HepG2 (cell line): Measurements from ENCODE around the gene NSD1. TPM values are rescaled to one million over a fixed set of nuclear protein-coding genes. Genes with fewer than 3 reads are reported as not detected.

Experiments
- MED8 ChIP-seq: sonication (generic); formaldehyde crosslinking; IDR thresholded peaks from 2 replicates; pipeline ENCODE4 v1.8.1; 2023; ENCODE audit warnings: mild to moderate bottlenecking, missing genetic modification reagents; ENCODE audit not compliant: insufficient replicate concordance
- SOX6 ChIP-seq, 2 experiments: fragments of 450-650 bp in 1 of 2; sonication (generic) in 1 of 2; formaldehyde crosslinking in 1 of 2; IDR thresholded peaks; 2 replicates each; pipeline versions ENCODE4 v1.4.0 to v1.6.1; 2017 to 2020; ENCODE audit warnings: antibody characterized with exemption in 1 of 2, mild to moderate bottlenecking in 1 of 2, missing genetic modification reagents in 1 of 2
- U2AF1 ChIP-seq: fragments of 200-400 bp; formaldehyde crosslinking; optimal IDR thresholded peaks from 2 replicates; pipeline ENCODE3; 2017; ENCODE audit warnings: mild to moderate bottlenecking, low read depth, low read length
- polyA plus RNA-seq, 8 experiments: library from polyadenylated mRNA; depleted of rRNA in 3 of 8; stranded (reverse) in 7 of 8; unstranded in 1 of 8; fragments of >200 nt; fragmentation: Illumina TruSeq in 4 of 8; extraction: Trizol in 4 of 8; gene quantifications; 2 replicates each; pipeline versions ENCODE4 v1.2.1 to v1.2.3, GENCODE V29; 2011 to 2016; ENCODE audit warnings: low read depth in 4 of 8, missing spikeins in 1 of 8, mixed read lengths in 1 of 8; ENCODE audit not compliant: insufficient read depth in 1 of 8
- total RNA-seq, 5 experiments: library from RNA; depleted of rRNA; stranded (reverse); fragments of >200 nt; fragmentation: Illumina TruSeq; extraction: Trizol; gene quantifications; 2 replicates each; pipeline ENCODE4 v1.2.3, GENCODE V29; 2016; ENCODE audit warnings: low read depth in 1 of 5
- TF ChIP-seq, protein P1 (sequence below): sonication (generic); formaldehyde crosslinking; IDR thresholded peaks from 2 replicates; pipeline ENCODE4 v1.4.0; 2020; ENCODE audit warnings: mild to moderate bottlenecking, missing genetic modification reagents, borderline replicate concordance
- TF ChIP-seq, protein P2 (sequence below): sonication (generic); formaldehyde crosslinking; IDR thresholded peaks from 2 replicates; pipeline ENCODE4 v1.4.0; 2020; ENCODE audit warnings: missing genetic modification reagents, borderline replicate concordance

NSD1 gene
- total and polyA plus RNA-seq, 2 of the 13 experiments (the other 11 are each of a cell fraction or from before 2014, with no cell fraction given), result 0.01 to 0.09 TPM

DNA sequence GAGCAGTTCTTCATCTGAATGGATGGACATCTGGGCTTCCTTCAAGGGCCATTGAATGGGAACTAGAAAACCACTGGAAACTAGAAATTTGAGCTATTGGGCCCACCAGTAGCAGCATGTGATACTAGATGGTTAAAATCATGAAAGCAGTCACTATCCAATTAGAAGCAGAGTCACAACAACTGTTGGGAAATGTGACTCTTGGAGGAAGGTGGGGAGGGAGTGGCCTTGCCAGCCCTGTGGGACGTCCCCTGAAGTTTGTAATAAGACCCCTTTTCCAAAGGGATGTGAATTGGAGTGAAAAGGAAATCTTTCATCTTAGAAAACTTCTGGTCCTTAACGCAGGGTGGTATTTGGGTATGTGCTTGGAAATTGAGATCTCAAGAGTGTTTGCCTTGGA, 164.3 kb downstream of the NSD1 start (continued):
- TF ChIP-seq, protein P1, sequence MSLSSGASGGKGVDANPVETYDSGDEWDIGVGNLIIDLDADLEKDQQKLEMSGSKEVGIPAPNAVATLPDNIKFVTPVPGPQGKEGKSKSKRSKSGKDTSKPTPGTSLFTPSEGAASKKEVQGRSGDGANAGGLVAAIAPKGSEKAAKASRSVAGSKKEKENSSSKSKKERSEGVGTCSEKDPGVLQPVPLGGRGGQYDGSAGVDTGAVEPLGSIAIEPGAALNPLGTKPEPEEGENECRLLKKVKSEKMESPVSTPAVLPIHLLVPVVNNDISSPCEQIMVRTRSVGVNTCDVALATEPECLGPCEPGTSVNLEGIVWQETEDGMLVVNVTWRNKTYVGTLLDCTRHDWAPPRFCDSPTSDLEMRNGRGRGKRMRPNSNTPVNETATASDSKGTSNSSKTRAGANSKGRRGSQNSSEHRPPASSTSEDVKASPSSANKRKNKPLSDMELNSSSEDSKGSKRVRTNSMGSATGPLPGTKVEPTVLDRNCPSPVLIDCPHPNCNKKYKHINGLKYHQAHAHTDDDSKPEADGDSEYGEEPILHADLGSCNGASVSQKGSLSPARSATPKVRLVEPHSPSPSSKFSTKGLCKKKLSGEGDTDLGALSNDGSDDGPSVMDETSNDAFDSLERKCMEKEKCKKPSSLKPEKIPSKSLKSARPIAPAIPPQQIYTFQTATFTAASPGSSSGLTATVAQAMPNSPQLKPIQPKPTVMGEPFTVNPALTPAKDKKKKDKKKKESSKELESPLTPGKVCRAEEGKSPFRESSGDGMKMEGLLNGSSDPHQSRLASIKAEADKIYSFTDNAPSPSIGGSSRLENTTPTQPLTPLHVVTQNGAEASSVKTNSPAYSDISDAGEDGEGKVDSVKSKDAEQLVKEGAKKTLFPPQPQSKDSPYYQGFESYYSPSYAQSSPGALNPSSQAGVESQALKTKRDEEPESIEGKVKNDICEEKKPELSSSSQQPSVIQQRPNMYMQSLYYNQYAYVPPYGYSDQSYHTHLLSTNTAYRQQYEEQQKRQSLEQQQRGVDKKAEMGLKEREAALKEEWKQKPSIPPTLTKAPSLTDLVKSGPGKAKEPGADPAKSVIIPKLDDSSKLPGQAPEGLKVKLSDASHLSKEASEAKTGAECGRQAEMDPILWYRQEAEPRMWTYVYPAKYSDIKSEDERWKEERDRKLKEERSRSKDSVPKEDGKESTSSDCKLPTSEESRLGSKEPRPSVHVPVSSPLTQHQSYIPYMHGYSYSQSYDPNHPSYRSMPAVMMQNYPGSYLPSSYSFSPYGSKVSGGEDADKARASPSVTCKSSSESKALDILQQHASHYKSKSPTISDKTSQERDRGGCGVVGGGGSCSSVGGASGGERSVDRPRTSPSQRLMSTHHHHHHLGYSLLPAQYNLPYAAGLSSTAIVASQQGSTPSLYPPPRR (CRISPR knock-in tag), result no peak
- TF ChIP-seq MED8 (CRISPR knock-in tag) (no peak), SOX6 (IDR thresholded peaks at IDR 0.05) (no peak), SOX6 (CRISPR knock-in tag; IDR thresholded peaks at IDR 0.05) (no peak), U2AF1 (no peak)
- TF ChIP-seq, protein P2, sequence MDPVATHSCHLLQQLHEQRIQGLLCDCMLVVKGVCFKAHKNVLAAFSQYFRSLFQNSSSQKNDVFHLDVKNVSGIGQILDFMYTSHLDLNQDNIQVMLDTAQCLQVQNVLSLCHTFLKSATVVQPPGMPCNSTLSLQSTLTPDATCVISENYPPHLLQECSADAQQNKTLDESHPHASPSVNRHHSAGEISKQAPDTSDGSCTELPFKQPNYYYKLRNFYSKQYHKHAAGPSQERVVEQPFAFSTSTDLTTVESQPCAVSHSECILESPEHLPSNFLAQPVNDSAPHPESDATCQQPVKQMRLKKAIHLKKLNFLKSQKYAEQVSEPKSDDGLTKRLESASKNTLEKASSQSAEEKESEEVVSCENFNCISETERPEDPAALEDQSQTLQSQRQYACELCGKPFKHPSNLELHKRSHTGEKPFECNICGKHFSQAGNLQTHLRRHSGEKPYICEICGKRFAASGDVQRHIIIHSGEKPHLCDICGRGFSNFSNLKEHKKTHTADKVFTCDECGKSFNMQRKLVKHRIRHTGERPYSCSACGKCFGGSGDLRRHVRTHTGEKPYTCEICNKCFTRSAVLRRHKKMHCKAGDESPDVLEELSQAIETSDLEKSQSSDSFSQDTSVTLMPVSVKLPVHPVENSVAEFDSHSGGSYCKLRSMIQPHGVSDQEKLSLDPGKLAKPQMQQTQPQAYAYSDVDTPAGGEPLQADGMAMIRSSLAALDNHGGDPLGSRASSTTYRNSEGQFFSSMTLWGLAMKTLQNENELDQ (CRISPR knock-in tag), result no peak
